Measurements from ENCODE around the gene TIMP1. TPM values are rescaled to one million over a fixed set of nuclear protein-coding genes. Genes with fewer than 3 reads are reported as not detected.

The TIMP1 gene
- total and polyA plus RNA-seq, 2 experiments from 2014 or later, result 39.0 to 117 TPM

- no peaks in the 10 kb centered on the region for H3F3A ChIP-seq (replicated peaks; ENCODE audit: low read depth)
- Mint-ChIP-seq H3K36me3 (ENCODE audit: low read depth) (peaks cover 13% of the 10 kb centered on the region; the same call in 2 of the 3 replicates), H3K27me3 (ENCODE audit: insufficient read depth, low read depth, poor library complexity) (peaks cover 4% of the 10 kb centered on the region), H3K4me3 (no peak overlapping the region), H3K4me1 (peaks cover 17% of the 10 kb centered on the region), H3K9me3 (no peaks in the 10 kb centered on the region), H3K27ac (no peak overlapping the region)
- no peak overlapping the region for H3K27ac ChIP-seq (ENCODE audit: low read depth)
- TF ChIP-seq EZH2phosphoT487 (IDR thresholded peaks at IDR 0.05; ENCODE audit: unreplicated experiment) (no peak), REST (IDR thresholded peaks at IDR 0.05; ENCODE audit: unreplicated experiment) (no peak), CREB1 (CRISPR knock-in tag; IDR thresholded peaks at IDR 0.05; ENCODE audit: low read depth) (no peak), CTCF (conservative IDR thresholded peaks at IDR 0.05; ENCODE audit: low read depth in 2 of 2) (no peak), JUNB (IDR thresholded peaks at IDR 0.05; ENCODE audit: unreplicated experiment) (no peak), ZNF331 (CRISPR knock-in tag; IDR thresholded peaks at IDR 0.05; ENCODE audit: low read depth) (no peak), ZNF462 (CRISPR knock-in tag; IDR thresholded peaks at IDR 0.05) (no peak), STAT1 (IDR thresholded peaks at IDR 0.05; ENCODE audit: unreplicated experiment) (no peak), ZNF114 (CRISPR knock-in tag; IDR thresholded peaks at IDR 0.05) (no peak), ETS1 (IDR thresholded peaks at IDR 0.05) (no peak), EZH2 (IDR thresholded peaks at IDR 0.05; ENCODE audit: low read depth, unreplicated experiment) (no peak)
- H3K4me3 ChIP-seq, result no peak overlapping the region
- H2AFZ ChIP-seq, result no peak overlapping the region
- no peaks in the 10 kb centered on the region for H3K36me3 ChIP-seq (ENCODE audit: insufficient read depth)
- H3K4me2 ChIP-seq, result no peak overlapping the region
- H3K27me3 ChIP-seq (ENCODE audit: insufficient read depth), result no peaks in the 10 kb centered on the region
- no peaks in the 10 kb centered on the region for H3K4me1 ChIP-seq (ENCODE audit: insufficient read depth)
- H3K79me2 ChIP-seq (replicated peaks; ENCODE audit: insufficient read depth), result no peaks in the 10 kb centered on the region
- no peaks in the 10 kb centered on the region for H4K20me1 ChIP-seq (replicated peaks; ENCODE audit: insufficient read depth)
- ATAC-seq (no peak), DNase-seq (ENCODE audit: low spot score) (no peak)
- H3K9me2 ChIP-seq (ENCODE audit: insufficient read depth), result no peaks in the 10 kb centered on the region
Measured at GRCh38 chrX:47611489-47611888, 29.3 kb downstream of the TIMP1 start.

Data from GM23338 (cell line).